ENCODE results near the gene ATP10D. TPM values are rescaled to one million over a fixed set of nuclear protein-coding genes. Genes with fewer than 3 reads are reported as not detected.

ATP10D gene
- total and polyA plus RNA-seq, 12 donors, result 2.8 to 15.7 (median 8.6) TPM

- H3K36me3 ChIP-seq, result peaks cover 0 to 24% (median 4%) of the 10 kb centered on the region in 9 donors
- H3K27ac ChIP-seq, result peak overlapping the region; percentile 32 to 95 (median 88)
- peaks cover 0 to 29% (median 16%) of the 10 kb centered on the region in 9 donors for H3K4me1 ChIP-seq
- ATAC-seq, result peak in 3 of 8 donors; percentile 1 to 12 (median 2)
- no peaks in the 10 kb centered on the region for H3K27me3 ChIP-seq
- H3K9me3 ChIP-seq, result no peaks in the 10 kb centered on the region
- 9 to 11% methylated on average over 6 of the region's 6 CpGs for WGBS, 2 donors
- peak overlapping the region; percentile 60 to 92 (median 86) for H3K4me3 ChIP-seq
- TF ChIP-seq CTCF (IDR thresholded peaks at IDR 0.05), result no peak
- intact Hi-C loops (cut with DNase I), result loop anchor here in 6 of 10 donors (1.0 to 10.0 kb wide), 4 partner anchors 22 to 102 kb away; partner anchors contain the start of gene ATP10D (in 4 of the 6)
- DNase-seq, result no peak
Measured at GRCh38 chr4:47462799-47463234, 22.3 kb upstream of the ATP10D start.

GRCh38 chr4:47463235-47463956 lies 21.7 kb upstream of the ATP10D start, which contains the start of gene COMMD8:
Gene COMMD8, minus strand, starts transcription at chr4:47463702. Its CDS starts 51 bp downstream, at chr4:47463651.
- intact Hi-C loops (cut with DNase I), result loop anchor here in 6 of 10 donors (1.0 to 10.0 kb wide), 4 partner anchors 21 to 101 kb away; partner anchors contain the start of gene ATP10D (in 4 of the 6)
- TF ChIP-seq CTCF (IDR thresholded peaks at IDR 0.05), result peak in 7 of 9 donors; percentile 10 to 57 (median 43)
- H3K4me3 ChIP-seq, result peak within 1 kb of the TSS; percentile 60 to 92 (median 86)
- no peaks in the 10 kb centered on the region for H3K9me3 ChIP-seq
- peak; percentile 96 to 97 for DNase-seq
- H3K36me3 ChIP-seq, result peaks cover 0 to 18% (median 4%) of the 10 kb centered on the region in 9 donors
- 1% methylated on average over 51 of the region's 51 CpGs for WGBS, 2 donors
- no peaks in the 10 kb centered on the region for H3K27me3 ChIP-seq
- peak within 1 kb of the TSS; percentile 32 to 95 (median 88) for H3K27ac ChIP-seq
- peaks cover 0 to 29% (median 16%) of the 10 kb centered on the region in 9 donors for H3K4me1 ChIP-seq
- peak; percentile 99 to 100 (median 99) for ATAC-seq

GRCh38 chr4:47465004-47465403 lies 20.1 kb upstream of the ATP10D start:
- intact Hi-C loops (cut with DNase I), result loop anchor here in 3 of 10 donors (10.0 kb wide), 1 partner anchor 100 kb away; no protein-coding TSS in a partner anchor
- H3K27ac ChIP-seq, result no peak overlapping the region
- TF ChIP-seq CTCF (IDR thresholded peaks at IDR 0.05), result no peak
- H3K27me3 ChIP-seq, result no peaks in the 10 kb centered on the region
- peaks cover 0 to 2% (median 0%) of the 10 kb centered on the region in 9 donors for H3K36me3 ChIP-seq
- H3K4me1 ChIP-seq, result peaks cover 0 to 29% (median 16%) of the 10 kb centered on the region in 9 donors
- WGBS, 2 donors, result 84 to 86% methylated on average over 2 of the region's 2 CpGs
- ATAC-seq, result no peak
- H3K4me3 ChIP-seq, result no peak overlapping the region
- H3K9me3 ChIP-seq, result no peaks in the 10 kb centered on the region
- no peak for DNase-seq

GRCh38 chr4:47466056-47466785 lies 18.9 kb upstream of the ATP10D start:
- intact Hi-C loops (cut with DNase I), result loop anchor here in 3 of 10 donors (10.0 kb wide), 1 partner anchor 99 kb away; no protein-coding TSS in a partner anchor
- no peak overlapping the region for H3K4me3 ChIP-seq
- H3K36me3 ChIP-seq, result no peaks in the 10 kb centered on the region
- DNase-seq (no peak), ATAC-seq (no peak)
- no peak overlapping the region for H3K27ac ChIP-seq
- TF ChIP-seq CTCF (IDR thresholded peaks at IDR 0.05), result no peak
- H3K9me3 ChIP-seq, result no peaks in the 10 kb centered on the region
- peaks cover 0 to 21% (median 9%) of the 10 kb centered on the region in 9 donors for H3K4me1 ChIP-seq
- WGBS, 2 donors, result 35 to 41% methylated on average over 2 of the region's 2 CpGs
- no peaks in the 10 kb centered on the region for H3K27me3 ChIP-seq
